OCI-LY7 (cell line): ENCODE data around the gene DMXL2. TPM values are rescaled to one million over a fixed set of nuclear protein-coding genes. Genes with fewer than 3 reads are reported as not detected.

Experiments
- BruUV-seq: library from RNA; stranded (reverse); fragments of 400-500 nt; replicated peaks from 2 replicates; lab custom pipeline; 2021; lab: Mats Ljungman, UMichigan
- CTCF ChIA-PET: fragments of 300-600 bp; sonication (Branson Sonifier 250); formaldehyde crosslinking; loops from one replicate; lab custom pipeline; 2022; ENCODE audit warnings: antibody characterized with exemption; ENCODE audit not compliant: unreplicated experiment; lab: Charles Lee
- POLR2A ChIA-PET: fragments of 300-600 bp; sonication (Branson Sonifier 250); formaldehyde crosslinking; loops from one replicate; lab custom pipeline; 2022; ENCODE audit warnings: antibody characterized with exemption; lab: Charles Lee
- DNase-seq: peaks from one replicate; pipeline ENCODE4 v3.0.0-alpha.2; 2015; ENCODE audit warnings: low spot score
- H2AFZ ChIP-seq: fragments of 200-600 bp; sonication (generic), shearing (Covaris generic); 2 replicates; pipeline ENCODE4 v1.6.1; 2014; ENCODE audit warnings: mild to moderate bottlenecking, antibody characterized with exemption, low read length, moderate library complexity
- H3K27ac ChIP-seq: fragments of 200-600 bp; sonication (generic); 2 replicates; pipeline ENCODE4 v1.5.1; 2014; ENCODE audit warnings: mixed run types, low read depth, mild to moderate bottlenecking, moderate library complexity, low read length, inconsistent platforms; ENCODE audit not compliant: poor library complexity, severe bottlenecking
- H3K36me3 ChIP-seq: fragments of 200-600 bp; sonication (generic); 2 replicates; pipeline ENCODE4 v1.6.1; 2014; ENCODE audit warnings: mild to moderate bottlenecking, antibody characterized with exemption, low read length, moderate library complexity, mixed read lengths; ENCODE audit not compliant: insufficient read depth
- H3K4me1 ChIP-seq: fragments of 200-600 bp; sonication (generic); 2 replicates; pipeline ENCODE4 v1.5.1; 2014; ENCODE audit warnings: mild to moderate bottlenecking, low read length; ENCODE audit not compliant: insufficient read depth, poor library complexity, severe bottlenecking
- H3K4me2 ChIP-seq: fragments of 200-600 bp; sonication (generic); 2 replicates; pipeline ENCODE4 v1.6.1; 2014; ENCODE audit warnings: mild to moderate bottlenecking, low read length
- H3K4me3 ChIP-seq: fragments of 200-600 bp; sonication (generic); 2 replicates; pipeline ENCODE4 v1.5.1; 2014; ENCODE audit warnings: mild to moderate bottlenecking, low read depth, low read length; ENCODE audit not compliant: poor library complexity, severe bottlenecking
- H3K79me2 ChIP-seq: fragments of 200-600 bp; sonication (generic); 2 replicates; pipeline ENCODE4 v1.6.1; 2016; ENCODE audit warnings: low read depth, mild to moderate bottlenecking, low read length, moderate library complexity, mixed read lengths; ENCODE audit not compliant: insufficient read depth
- H3K9me2 ChIP-seq: fragments of 200-600 bp; sonication (generic); 2 replicates; pipeline ENCODE4 v1.6.1; 2016; ENCODE audit warnings: mild to moderate bottlenecking, low read length, mixed read lengths; ENCODE audit not compliant: insufficient read depth
- H3K9me3 ChIP-seq: fragments of 200-600 bp; sonication (generic); 2 replicates; pipeline ENCODE4 v1.6.1; 2014; ENCODE audit warnings: mild to moderate bottlenecking, mixed run types, low read length, mixed read lengths
- H4K20me1 ChIP-seq: fragments of 200-600 bp; sonication (generic); 2 replicates; pipeline ENCODE4 v1.6.1; 2014; ENCODE audit warnings: mild to moderate bottlenecking, antibody characterized with exemption, low read length, moderate library complexity, mixed read lengths; ENCODE audit not compliant: insufficient read depth
- EZH2phosphoT487 ChIP-seq: fragments of 200-600 bp; sonication (generic); IDR thresholded peaks from 2 replicates; pipeline ENCODE4 v1.6.1; 2018; ENCODE audit warnings: low read depth, borderline replicate concordance, mild to moderate bottlenecking, mixed run types, antibody characterized with exemption, low read length, moderate library complexity, mixed read lengths
- intact Hi-C: fragments of 100-400 bp; cut with micrococcal nuclease; formaldehyde crosslinking; loops from one replicate; pipeline ENCODE4 v1.10.0; 2022; ENCODE audit not compliant: unreplicated experiment
- total RNA-seq, 2 experiments: library from RNA; depleted of rRNA in 1 of 2; stranded (reverse); fragments of >200 nt in 1 of 2; shearing (Covaris generic) in 1 of 2; gene quantifications; 2 replicates each; pipeline ENCODE4 v1.2.3, GENCODE V29; 2014 to 2022
- TF ChIP-seq, protein P1 (sequence below): fragments of 200-600 bp; sonication (generic); conservative IDR thresholded peaks from 2 replicates; pipeline ENCODE4 v1.5.1; 2014; ENCODE audit warnings: mild to moderate bottlenecking, antibody characterized with exemption, low read length, moderate library complexity, mixed read lengths

DMXL2 gene
- total RNA-seq, 2 experiments from 2014 or later, result 0.32 to 0.47 TPM

DNA sequence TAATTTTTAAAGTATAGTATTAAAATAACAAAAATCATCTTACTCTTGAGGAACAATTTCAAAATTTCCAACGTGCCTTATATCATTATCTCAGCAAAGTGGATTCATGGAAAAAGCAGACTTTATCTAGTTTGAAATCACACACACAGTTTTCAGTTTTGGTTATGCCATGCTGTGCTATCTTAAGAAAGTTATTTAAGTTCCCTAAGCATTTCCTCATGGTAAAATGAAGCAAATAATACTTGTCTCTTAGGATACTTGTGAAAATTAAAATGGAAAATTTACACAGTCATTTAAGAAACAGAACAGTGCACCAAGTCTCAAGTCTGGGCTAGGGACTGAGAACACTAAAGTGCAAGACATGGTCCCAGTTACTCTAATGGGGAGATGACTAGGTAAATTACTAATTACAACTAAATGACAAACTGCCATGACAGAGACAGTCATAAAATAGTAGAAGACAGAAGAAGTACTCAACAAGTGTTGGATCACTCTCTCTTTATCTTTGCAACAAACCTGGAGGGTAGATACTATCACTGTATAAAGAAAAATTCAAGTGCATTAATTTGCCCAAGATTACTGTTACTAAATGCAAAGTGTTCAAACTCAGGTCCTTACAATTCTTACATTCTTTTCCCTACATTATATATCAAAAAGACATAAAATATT lies 44.8 kb downstream of the DMXL2 start:
- Histone ChIP-seq H2AFZ (no peak overlapping the region), H3K4me3 (no peak overlapping the region), H3K4me1 (no peaks in the 10 kb centered on the region), H3K36me3 (no peaks in the 10 kb centered on the region), H3K9me3 (no peaks in the 10 kb centered on the region), H4K20me1 (no peaks in the 10 kb centered on the region), H3K79me2 (no peaks in the 10 kb centered on the region), H3K27ac (no peak overlapping the region), H3K4me2 (no peak overlapping the region), H3K9me2 (no peaks in the 10 kb centered on the region)
- no TSS peak for BruUV-seq
- intact Hi-C loops, result loop anchor here (10.0 kb wide), 1 partner anchor 57 kb away; no protein-coding TSS in a partner anchor
- no peak for DNase-seq
- CTCF ChIA-PET, result no interaction called here
- TF ChIP-seq EZH2phosphoT487, result no peak
- TF ChIP-seq, protein P1, sequence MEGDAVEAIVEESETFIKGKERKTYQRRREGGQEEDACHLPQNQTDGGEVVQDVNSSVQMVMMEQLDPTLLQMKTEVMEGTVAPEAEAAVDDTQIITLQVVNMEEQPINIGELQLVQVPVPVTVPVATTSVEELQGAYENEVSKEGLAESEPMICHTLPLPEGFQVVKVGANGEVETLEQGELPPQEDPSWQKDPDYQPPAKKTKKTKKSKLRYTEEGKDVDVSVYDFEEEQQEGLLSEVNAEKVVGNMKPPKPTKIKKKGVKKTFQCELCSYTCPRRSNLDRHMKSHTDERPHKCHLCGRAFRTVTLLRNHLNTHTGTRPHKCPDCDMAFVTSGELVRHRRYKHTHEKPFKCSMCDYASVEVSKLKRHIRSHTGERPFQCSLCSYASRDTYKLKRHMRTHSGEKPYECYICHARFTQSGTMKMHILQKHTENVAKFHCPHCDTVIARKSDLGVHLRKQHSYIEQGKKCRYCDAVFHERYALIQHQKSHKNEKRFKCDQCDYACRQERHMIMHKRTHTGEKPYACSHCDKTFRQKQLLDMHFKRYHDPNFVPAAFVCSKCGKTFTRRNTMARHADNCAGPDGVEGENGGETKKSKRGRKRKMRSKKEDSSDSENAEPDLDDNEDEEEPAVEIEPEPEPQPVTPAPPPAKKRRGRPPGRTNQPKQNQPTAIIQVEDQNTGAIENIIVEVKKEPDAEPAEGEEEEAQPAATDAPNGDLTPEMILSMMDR, result no peak
- POLR2A ChIA-PET, result no interaction called here

DNA sequence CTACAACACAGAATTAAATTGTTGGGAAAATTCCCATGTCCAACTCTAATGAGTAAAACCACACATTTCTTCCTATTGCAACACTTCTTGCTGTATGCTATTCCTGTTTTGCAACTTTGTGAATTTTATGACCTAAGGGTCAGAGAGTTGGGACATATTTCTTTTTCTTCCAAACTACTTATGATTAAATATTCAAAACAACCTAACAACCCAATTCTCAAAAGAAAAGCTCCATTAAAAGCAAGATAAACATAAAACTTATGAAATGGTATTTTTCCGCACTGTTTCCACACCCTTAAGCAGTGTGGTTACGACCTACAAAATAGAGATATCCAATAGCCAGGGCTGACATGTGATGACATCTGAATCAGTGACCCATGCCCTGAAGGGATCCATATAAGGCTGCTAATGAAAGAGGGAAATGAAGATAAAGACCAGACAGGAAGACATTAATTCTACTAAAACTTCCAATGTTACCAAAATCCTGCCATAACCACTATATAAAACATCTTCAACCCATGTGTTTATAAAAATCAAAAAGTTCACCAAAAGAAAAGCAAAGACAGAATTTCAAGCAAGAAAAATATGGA lies 45.6 kb downstream of the DMXL2 start:
- no peaks in the 10 kb centered on the region for H3K4me1 ChIP-seq
- H3K27ac ChIP-seq, result no peak overlapping the region
- BruUV-seq, result no TSS peak
- H3K9me3 ChIP-seq, result no peaks in the 10 kb centered on the region
- ChIA-PET POLR2A (no interaction called here), CTCF (no interaction called here)
- H3K36me3 ChIP-seq, result no peaks in the 10 kb centered on the region
- DNase-seq, result no peak
- intact Hi-C loops, result loop anchor here (10.0 kb wide), 1 partner anchor 58 kb away; no protein-coding TSS in a partner anchor
- no peaks in the 10 kb centered on the region for H3K9me2 ChIP-seq
- no peak overlapping the region for H3K4me3 ChIP-seq
- TF ChIP-seq EZH2phosphoT487, result no peak
- TF ChIP-seq, protein P1, result no peak
- no peak overlapping the region for H2AFZ ChIP-seq
- no peaks in the 10 kb centered on the region for H4K20me1 ChIP-seq
- no peaks in the 10 kb centered on the region for H3K79me2 ChIP-seq
- no peak overlapping the region for H3K4me2 ChIP-seq
